ENCODE data around the gene LYL1. TPM values are rescaled to one million over a fixed set of nuclear protein-coding genes. Genes with fewer than 3 reads are reported as not detected.

The LYL1 gene
- total RNA-seq, 1 donor from 2014 or later, result 27.2 TPM

GRCh38 chr19:13083008-13083404 lies 19.7 kb downstream of the LYL1 start:
- DNase-seq (no peak), ATAC-seq (no peak)
- no peak for TF ChIP-seq CTCF (IDR thresholded peaks at IDR 0.05)
- Histone ChIP-seq H3K27ac (peak overlapping the region; percentile 31), H3K9me3 (no peaks in the 10 kb centered on the region), H3K36me3 (peaks cover 51% of the 10 kb centered on the region), H3K27me3 (ENCODE audit: low read depth) (no peaks in the 10 kb centered on the region), H3K4me1 (peaks cover 49% of the 10 kb centered on the region), H3K4me3 (no peak overlapping the region)
- intact Hi-C loops (cut with DNase I), result no loop called here

- no peak for ATAC-seq
- no peak for TF ChIP-seq CTCF (IDR thresholded peaks at IDR 0.05)
- Histone ChIP-seq H3K27ac (peak overlapping the region; percentile 31), H3K4me3 (no peak overlapping the region), H3K27me3 (ENCODE audit: low read depth) (no peaks in the 10 kb centered on the region), H3K4me1 (peaks cover 54% of the 10 kb centered on the region), H3K36me3 (peaks cover 53% of the 10 kb centered on the region), H3K9me3 (no peaks in the 10 kb centered on the region)
- intact Hi-C loops (cut with DNase I), result no loop called here
- DNase-seq, result no peak
Measured at GRCh38 chr19:13082192-13083007, 20.3 kb downstream of the LYL1 start.

- DNase-seq (peak; percentile 70), ATAC-seq (peak; percentile 58 to 60)
- Histone ChIP-seq H3K4me1 (peaks cover 56% of the 10 kb centered on the region), H3K27me3 (ENCODE audit: low read depth) (no peaks in the 10 kb centered on the region), H3K27ac (peak overlapping the region; percentile 66), H3K36me3 (peaks cover 58% of the 10 kb centered on the region), H3K9me3 (no peaks in the 10 kb centered on the region), H3K4me3 (no peak overlapping the region)
- no peak for TF ChIP-seq CTCF (IDR thresholded peaks at IDR 0.05)
- intact Hi-C loops (cut with DNase I), result no loop called here
Measured at GRCh38 chr19:13079542-13079986, 23.1 kb downstream of the LYL1 start.

GRCh38 chr19:13078897-13079541 lies 23.6 kb downstream of the LYL1 start:
- no peaks in the 10 kb centered on the region for H3K9me3 ChIP-seq
- no peaks in the 10 kb centered on the region for H3K27me3 ChIP-seq (ENCODE audit: low read depth)
- intact Hi-C loops (cut with DNase I), result no loop called here
- TF ChIP-seq CTCF (IDR thresholded peaks at IDR 0.05), result no peak
- DNase-seq (no peak), ATAC-seq (peak in 1 of 2 donors; percentile 12)
- peak overlapping the region; percentile 66 for H3K27ac ChIP-seq
- H3K36me3 ChIP-seq, result peaks cover 58% of the 10 kb centered on the region
- H3K4me3 ChIP-seq, result no peak overlapping the region
- H3K4me1 ChIP-seq, result peaks cover 56% of the 10 kb centered on the region

- Histone ChIP-seq H3K36me3 (peaks cover 58% of the 10 kb centered on the region), H3K27ac (peak overlapping the region; percentile 66)
- intact Hi-C loops (cut with DNase I), result no loop called here
Measured at GRCh38 chr19:13078381-13078780, 24.3 kb downstream of the LYL1 start.

More at GRCh38 chr19:13078381-13078780, 24.3 kb downstream of the LYL1 start:
- TF ChIP-seq CTCF (IDR thresholded peaks at IDR 0.05), result no peak
- Histone ChIP-seq H3K4me1 (peaks cover 56% of the 10 kb centered on the region), H3K9me3 (no peaks in the 10 kb centered on the region), H3K4me3 (no peak overlapping the region), H3K27me3 (ENCODE audit: low read depth) (no peaks in the 10 kb centered on the region)
- ATAC-seq (no peak), DNase-seq (no peak)
